Mesothelial cell of epicardium (in vitro differentiated cells): ENCODE data around the gene YJEFN3. TPM values are rescaled to one million over a fixed set of nuclear protein-coding genes. Genes with fewer than 3 reads are reported as not detected.

Source experiments
- DNase-seq, 2 experiments: peaks; one replicate each; pipeline ENCODE4 v3.0.0; 2021; ENCODE audit warnings: low spot score in 2 of 2; ENCODE audit not compliant: unreplicated experiment in 2 of 2
- H3K27ac Mint-ChIP-seq: 2 replicates; pipeline ENCODE4 v1.8.0; 2021; ENCODE audit warnings: mixed read lengths
- H3K27me3 Mint-ChIP-seq: 2 replicates; pipeline ENCODE4 v1.8.0; 2021; ENCODE audit warnings: low read depth, mixed read lengths
- H3K36me3 Mint-ChIP-seq: 2 replicates; pipeline ENCODE4 v1.8.0; 2021; ENCODE audit warnings: mixed read lengths
- H3K4me1 Mint-ChIP-seq: 2 replicates; pipeline ENCODE4 v1.8.0; 2021; ENCODE audit warnings: mixed read lengths
- H3K4me3 Mint-ChIP-seq: 2 replicates; pipeline ENCODE4 v1.8.0; 2021; ENCODE audit warnings: mild to moderate bottlenecking, moderate library complexity, mixed read lengths
- H3K9me3 Mint-ChIP-seq: 2 replicates; pipeline ENCODE4 v1.8.0; 2021; ENCODE audit warnings: mixed read lengths
- CTCF ChIP-seq: fragments of 200-600 bp; sonication (generic); IDR thresholded peaks from one replicate; pipeline ENCODE4 v1.5.0; 2021; ENCODE audit warnings: antibody characterized with exemption; ENCODE audit not compliant: unreplicated experiment
- total RNA-seq: library from RNA; stranded (reverse); gene quantifications from 3 replicates; pipeline ENCODE4 v1.2.1, GENCODE V29; 2021

YJEFN3 gene
- total RNA-seq, 1 donor from 2014 or later = 22.6 TPM

DNA sequence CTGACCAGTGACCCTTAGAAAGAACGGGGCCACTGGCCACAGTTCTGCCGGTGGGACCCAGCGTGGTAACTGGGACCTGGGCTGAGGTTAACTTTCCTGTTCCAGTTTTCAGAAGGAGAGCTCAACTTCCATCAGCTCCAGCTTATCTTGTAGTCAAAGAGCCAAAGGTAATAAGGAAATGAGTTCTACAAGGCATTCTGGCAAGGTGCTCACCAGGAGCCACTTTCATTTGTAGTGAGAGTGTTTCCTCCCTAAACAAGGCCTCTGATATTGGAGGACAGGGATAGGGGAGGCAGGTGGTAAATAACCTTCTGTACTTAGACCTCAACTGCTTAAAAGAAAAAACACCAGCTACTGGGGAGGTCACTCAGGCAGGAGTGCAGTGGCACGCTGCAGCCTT, 51.7 kb downstream of the YJEFN3 start:
- no peaks in the 10 kb centered on the region for H3K27me3 Mint-ChIP-seq
- no peak for DNase-seq
- no peaks in the 10 kb centered on the region for H3K36me3 Mint-ChIP-seq
- no peak for TF ChIP-seq CTCF
- H3K4me3 Mint-ChIP-seq = no peak overlapping the region
- H3K27ac Mint-ChIP-seq = no peak overlapping the region
- no peaks in the 10 kb centered on the region for H3K4me1 Mint-ChIP-seq
- no peaks in the 10 kb centered on the region for H3K9me3 Mint-ChIP-seq

DNA sequence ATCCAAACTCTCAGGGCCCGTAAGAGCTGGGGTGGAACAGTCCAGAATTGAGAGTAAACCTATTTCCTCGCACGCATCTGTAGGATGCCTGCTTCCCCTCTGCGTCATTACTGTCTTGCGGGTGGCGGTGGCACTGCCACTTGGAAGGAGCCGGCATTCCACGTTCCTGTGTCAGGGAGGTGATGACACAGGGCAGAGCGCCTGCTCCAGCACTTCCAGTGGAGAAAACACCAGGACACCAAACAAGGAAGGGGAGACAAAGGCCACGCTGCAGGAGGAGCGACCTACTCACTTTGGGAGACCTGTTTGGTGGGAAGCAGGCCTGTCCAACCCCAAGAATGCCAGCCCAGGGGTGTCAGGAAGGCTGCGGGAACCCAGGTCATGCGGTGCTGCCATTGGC, 52.7 kb downstream of the YJEFN3 start:
- Mint-ChIP-seq H3K36me3 (no peaks in the 10 kb centered on the region), H3K4me3 (no peak overlapping the region), H3K4me1 (no peaks in the 10 kb centered on the region), H3K27ac (no peak overlapping the region), H3K27me3 (no peaks in the 10 kb centered on the region), H3K9me3 (no peaks in the 10 kb centered on the region)
- DNase-seq = no peak
- no peak for TF ChIP-seq CTCF

- H3K27ac Mint-ChIP-seq = no peak overlapping the region
- DNase-seq = no peak
- H3K36me3 Mint-ChIP-seq = no peaks in the 10 kb centered on the region
- H3K27me3 Mint-ChIP-seq = no peaks in the 10 kb centered on the region
- no peak for TF ChIP-seq CTCF
- H3K9me3 Mint-ChIP-seq = no peaks in the 10 kb centered on the region
- H3K4me1 Mint-ChIP-seq = no peaks in the 10 kb centered on the region
- H3K4me3 Mint-ChIP-seq = no peak overlapping the region
Observed at GRCh38 chr19:19582471-19582870, 53.8 kb downstream of the YJEFN3 start.

DNA sequence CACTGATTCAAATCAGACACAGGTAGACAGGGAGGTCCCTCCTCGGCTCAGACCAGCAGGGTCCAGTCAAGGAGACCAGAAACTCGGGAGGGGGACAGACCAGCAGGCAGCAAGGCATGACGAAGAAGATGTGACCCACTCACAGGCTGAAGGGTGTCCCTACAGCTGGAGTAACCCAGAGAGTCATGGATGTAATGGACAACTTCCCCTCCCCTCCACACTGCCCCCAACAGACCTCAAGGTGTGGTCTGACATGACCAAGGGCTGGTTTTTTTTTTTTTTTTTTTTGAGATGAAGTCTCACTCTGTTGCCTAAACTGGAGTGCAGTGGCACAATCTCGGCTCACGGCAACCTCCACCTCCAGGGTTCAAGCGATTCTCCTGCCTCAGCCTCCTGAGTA, 55.6 kb downstream of the YJEFN3 start:
- no peak overlapping the region for H3K27ac Mint-ChIP-seq
- no peaks in the 10 kb centered on the region for H3K9me3 Mint-ChIP-seq
- H3K4me1 Mint-ChIP-seq = no peaks in the 10 kb centered on the region
- no peaks in the 10 kb centered on the region for H3K27me3 Mint-ChIP-seq
- no peaks in the 10 kb centered on the region for H3K36me3 Mint-ChIP-seq
- H3K4me3 Mint-ChIP-seq = no peak overlapping the region
- no peak for DNase-seq
- no peak for TF ChIP-seq CTCF

Other genes with a start within 250 kb of the YJEFN3 start
- 70.2 to 77.2 TPM (median 74.9 TPM) in 3 replicates for gene SUGP1, start 208.4 kb upstream of the YJEFN3 start, total RNA-seq
- 93.0 to 107 TPM (median 94.7 TPM) in 3 replicates for gene MAU2, start 208.1 kb upstream of the YJEFN3 start, total RNA-seq
- 112 to 113 TPM (median 113 TPM) in 3 replicates for gene GATAD2A, start 123.2 kb upstream of the YJEFN3 start, total RNA-seq
- 1.9 to 2.3 TPM (median 2.1 TPM) in 3 replicates for gene TSSK6, start 13.4 kb upstream of the YJEFN3 start, total RNA-seq
- gene NDUFA13, start 12.7 kb upstream of the YJEFN3 start, total RNA-seq = 338 to 343 TPM (median 342 TPM) in 3 replicates
- 22.7 to 23.2 TPM (median 23.2 TPM) in 3 replicates for gene CILP2, start 9.4 kb downstream of the YJEFN3 start, total RNA-seq
- gene PBX4, start 89.8 kb downstream of the YJEFN3 start, total RNA-seq = 11.3 to 12.8 TPM (median 12.2 TPM) in 3 replicates
- gene LPAR2, start 99.3 kb downstream of the YJEFN3 start, total RNA-seq = 84.2 to 93.4 TPM (median 87.1 TPM) in 3 replicates
- 25.0 to 27.1 TPM (median 25.1 TPM) in 3 replicates for gene GMIP, start 114.7 kb downstream of the YJEFN3 start, total RNA-seq
- 83.8 to 88.3 TPM (median 87.3 TPM) in 3 replicates for gene ATP13A1, start 134.8 kb downstream of the YJEFN3 start, total RNA-seq
- 8.0 to 8.3 TPM (median 8.3 TPM) in 3 replicates for gene ZNF101, start 139.9 kb downstream of the YJEFN3 start, total RNA-seq
- 10.8 to 12.2 TPM (median 11.7 TPM) in 3 replicates for gene ZNF14, start 204.2 kb downstream of the YJEFN3 start, total RNA-seq